GM12891 (cell line): ENCODE measurements around the gene GOT1.

Experiments
- DNase-seq: peaks from one replicate; pipeline ENCODE4 v3.0.0; 2011; ENCODE audit warnings: low spot score; ENCODE audit not compliant: insufficient read length
- FAIRE-seq: peaks from 2 replicates; lab custom pipeline; 2011; peaks lifted over from hg19 to GRCh38; lab: Jason Lieb, UNC
- PAX5 ChIP-seq: IDR thresholded peaks from 2 replicates; pipeline ENCODE4 v1.6.1; 2011; ENCODE audit warnings: low read length, moderate library complexity, mild to moderate bottlenecking; ENCODE audit not compliant: insufficient read depth, severe bottlenecking
- POLR2A ChIP-seq: IDR thresholded peaks from 2 replicates; pipeline ENCODE4 v1.6.1; 2011; ENCODE audit warnings: low read depth, low read length, control low read depth
- POLR2AphosphoS5 ChIP-seq: IDR thresholded peaks from 2 replicates; pipeline ENCODE4 v1.6.1; 2011; ENCODE audit warnings: low read depth, low read length, control low read depth
- POU2F2 ChIP-seq: IDR thresholded peaks from 2 replicates; pipeline ENCODE4 v1.6.1; 2011; ENCODE audit warnings: low read depth, mild to moderate bottlenecking, control low read depth, low read length, moderate library complexity
- SPI1 ChIP-seq: IDR thresholded peaks from 2 replicates; pipeline ENCODE4 v1.6.1; 2011; ENCODE audit warnings: low read depth, low read length, control low read depth
- TAF1 ChIP-seq: IDR thresholded peaks from 2 replicates; pipeline ENCODE4 v1.6.1; 2011; ENCODE audit warnings: low read depth, low read length, control low read depth

Gene GOT1

DNA sequence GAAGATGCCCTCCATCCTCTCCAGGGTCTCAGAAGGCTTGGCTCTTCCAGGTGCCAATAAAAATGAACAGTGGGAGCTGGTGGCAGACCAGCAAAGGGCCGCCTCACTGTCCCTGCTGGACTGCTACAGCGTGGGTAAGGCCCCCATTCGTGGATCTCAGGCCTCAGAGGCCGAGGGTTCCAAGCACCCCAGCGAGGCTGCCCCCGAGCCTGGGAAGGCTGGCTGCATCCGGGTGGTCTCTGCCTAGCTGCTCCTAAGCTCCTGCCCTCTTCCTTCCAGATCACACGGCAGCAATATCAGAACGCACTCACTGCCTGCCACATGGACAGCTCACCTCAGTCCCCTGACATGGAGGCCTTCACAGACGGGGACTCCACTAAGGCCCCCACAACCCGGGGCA lies 42.9 kb downstream of the GOT1 start:
- FAIRE-seq (no peak), DNase-seq (no peak)
- TF ChIP-seq SPI1 = no peak
- no peak for TF ChIP-seq TAF1
- no peak for TF ChIP-seq POLR2A
- TF ChIP-seq PAX5 = no peak
- TF ChIP-seq POU2F2 = no peak
- TF ChIP-seq POLR2AphosphoS5 = no peak

DNA sequence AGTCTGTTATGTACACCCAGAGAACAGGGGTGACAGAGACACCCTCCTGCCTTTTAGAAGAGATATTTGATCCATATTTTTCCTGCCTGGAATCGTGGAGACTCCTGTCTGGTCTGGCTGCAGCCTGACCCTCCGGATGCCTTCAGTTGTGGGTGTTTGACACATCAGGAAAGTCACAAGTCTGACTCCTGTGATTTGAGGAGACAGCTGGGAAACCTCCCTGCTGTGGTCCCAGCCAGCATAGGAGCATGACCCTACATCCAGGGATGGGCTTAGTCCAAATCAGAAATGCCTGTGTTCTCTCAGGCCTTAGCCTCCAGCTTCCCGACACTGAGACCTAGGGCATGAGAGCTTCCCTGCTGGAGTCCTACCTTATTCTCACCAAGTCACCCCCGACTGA lies 43.4 kb downstream of the GOT1 start:
- TF ChIP-seq SPI1 (no peak), POLR2A (no peak), POLR2AphosphoS5 (no peak), PAX5 (no peak), POU2F2 (no peak), TAF1 (no peak)
- FAIRE-seq = no peak
- DNase-seq = no peak

DNA sequence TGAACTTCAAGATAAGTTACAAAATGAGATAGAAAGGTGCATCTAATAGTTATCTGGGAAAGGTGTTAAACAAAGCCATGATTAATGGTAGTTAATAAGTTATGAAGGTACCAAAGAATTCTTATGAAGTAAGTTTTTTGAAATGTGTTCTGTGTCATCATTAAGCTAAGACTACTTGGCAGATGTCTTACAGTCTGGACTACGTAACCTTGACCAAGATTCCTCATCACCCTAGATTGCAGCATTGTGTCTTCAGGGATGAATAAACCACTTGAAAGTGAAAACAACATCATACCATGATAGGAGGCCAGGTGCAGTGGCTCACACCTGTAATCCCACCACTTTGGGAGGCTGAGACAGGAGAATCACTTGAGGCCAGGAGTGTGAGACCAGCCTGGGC lies 48.2 kb downstream of the GOT1 start:
- FAIRE-seq = no peak
- no peak for TF ChIP-seq TAF1
- TF ChIP-seq POLR2A = no peak
- TF ChIP-seq SPI1 = no peak
- TF ChIP-seq POU2F2 = no peak
- TF ChIP-seq PAX5 = no peak
- no peak for TF ChIP-seq POLR2AphosphoS5

DNA sequence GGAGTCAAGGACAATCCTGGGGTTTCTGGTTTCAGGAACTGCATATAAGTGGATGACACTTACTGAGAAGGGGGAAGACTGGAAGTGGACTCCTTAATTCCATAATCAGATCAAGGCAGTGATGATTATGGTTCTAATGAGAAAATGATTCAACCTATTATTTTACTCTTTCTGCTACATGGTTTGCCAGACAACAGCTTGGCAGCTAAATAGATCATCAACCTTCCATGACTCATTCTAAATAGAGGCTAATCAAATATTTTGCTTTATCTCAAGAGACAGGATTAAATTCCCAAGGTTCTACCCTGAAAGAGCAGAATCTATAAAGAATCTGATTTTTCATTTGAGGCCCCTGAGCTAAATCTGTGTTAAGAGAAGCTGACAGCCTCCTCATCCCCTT lies 55.0 kb downstream of the GOT1 start:
- no peak for FAIRE-seq
- TF ChIP-seq PAX5 (no peak), POLR2AphosphoS5 (no peak), SPI1 (no peak), TAF1 (no peak), POU2F2 (no peak), POLR2A (no peak)

More for the DNA sequence above, 48.2 kb downstream of the GOT1 start:
- no peak for DNase-seq

DNA sequence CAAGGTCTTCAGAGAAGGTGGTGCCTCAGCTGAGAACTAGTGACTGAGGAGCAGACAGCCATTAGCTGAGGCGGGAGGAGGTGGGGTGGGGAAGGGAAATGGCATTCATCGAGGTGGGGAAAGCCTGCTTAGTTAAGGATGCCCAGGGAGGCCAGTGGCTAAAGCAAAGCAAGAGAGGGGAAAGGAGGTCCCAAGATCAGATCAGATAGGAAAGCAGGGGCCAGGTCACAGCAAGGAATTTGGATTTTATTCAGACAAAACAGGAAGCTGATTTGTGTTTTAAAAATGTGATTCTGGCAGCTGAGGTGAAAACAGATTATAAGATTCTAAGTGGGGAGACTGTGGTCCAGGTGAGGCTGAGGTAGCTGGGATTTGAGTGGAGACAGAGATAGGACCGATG lies 55.5 kb downstream of the GOT1 start:
- TF ChIP-seq PAX5 (no peak), SPI1 (no peak), TAF1 (no peak), POLR2A (no peak), POU2F2 (no peak), POLR2AphosphoS5 (no peak)
- DNase-seq (no peak), FAIRE-seq (no peak)

More for the DNA sequence above, 55.0 kb downstream of the GOT1 start:
- DNase-seq = no peak

DNA sequence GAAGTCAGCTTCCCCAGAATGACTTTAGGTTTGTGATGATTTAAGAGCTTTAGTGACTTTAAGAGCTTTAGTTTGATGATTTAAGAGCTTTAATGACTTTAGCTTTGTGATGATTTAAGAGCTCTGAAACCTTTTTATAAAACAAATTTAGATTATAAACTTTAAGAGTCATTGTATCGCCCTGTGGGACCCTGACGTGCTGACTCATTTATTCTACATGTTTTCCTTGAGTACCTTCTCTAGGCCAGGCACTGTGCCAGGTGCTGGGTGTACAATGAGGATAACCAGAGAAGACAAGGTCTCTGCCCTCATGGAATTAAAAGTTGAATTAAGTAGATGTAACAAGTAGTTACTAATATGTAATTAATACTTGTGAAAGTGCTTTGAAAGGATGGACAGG lies 55.9 kb downstream of the GOT1 start:
- no peak for DNase-seq
- no peak for FAIRE-seq
- TF ChIP-seq POLR2A = no peak
- no peak for TF ChIP-seq POU2F2
- no peak for TF ChIP-seq SPI1
- no peak for TF ChIP-seq POLR2AphosphoS5

DNA sequence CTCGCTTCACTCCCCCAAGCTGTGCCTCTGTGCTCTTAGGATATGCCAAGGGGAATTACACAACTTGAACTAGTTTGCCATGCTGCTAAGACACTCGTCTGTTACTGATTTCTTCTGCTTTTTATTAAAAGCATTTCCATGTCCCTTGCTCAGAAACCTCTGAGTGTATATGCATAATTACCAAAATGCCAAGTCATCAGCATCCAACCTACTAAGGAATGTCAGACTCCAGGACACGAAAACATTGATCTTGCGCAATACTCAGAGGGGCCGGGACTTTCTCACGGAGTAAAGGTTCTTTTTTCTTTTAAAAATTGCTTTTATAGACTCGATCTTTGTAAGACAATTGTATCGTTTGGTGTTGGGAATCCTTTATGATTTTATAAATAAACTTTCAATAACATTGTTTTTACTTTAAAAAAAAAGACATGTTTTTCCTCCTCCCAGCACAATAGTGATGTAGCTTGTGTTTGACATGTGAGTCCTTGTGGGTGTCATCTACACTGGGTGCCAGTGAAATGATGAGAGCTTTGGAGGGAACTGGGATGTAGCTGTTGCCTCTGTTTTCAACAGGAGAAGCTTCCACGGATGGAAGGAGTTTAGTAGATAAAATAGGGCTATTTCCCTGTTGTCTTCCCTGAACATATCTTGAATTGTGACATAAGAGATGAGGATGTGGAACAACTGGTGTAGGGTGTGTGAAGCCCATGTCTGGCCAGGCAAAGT lies 57.7 kb downstream of the GOT1 start:
- no peak for DNase-seq
- no peak for FAIRE-seq
- TF ChIP-seq POLR2A = no peak

DNA sequence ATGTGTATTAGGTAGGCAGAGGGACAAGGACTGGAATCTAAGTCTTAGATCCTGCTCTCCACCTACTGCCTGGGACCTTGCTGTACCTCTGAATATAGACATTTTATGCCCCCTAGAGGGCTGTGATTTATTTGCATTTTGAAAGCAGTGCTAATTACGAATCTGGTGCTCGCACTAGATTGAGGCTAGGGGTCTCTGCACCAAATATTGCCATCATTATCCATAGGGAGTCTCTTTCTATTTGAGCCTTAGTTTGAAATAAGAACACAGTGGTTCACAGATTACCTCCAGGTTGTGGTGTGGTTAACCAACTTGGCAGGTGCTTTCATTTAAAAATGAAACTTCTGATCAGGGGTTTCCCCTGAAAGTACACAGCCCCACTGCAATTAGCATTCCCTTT lies 59.4 kb downstream of the GOT1 start:
- TF ChIP-seq POLR2AphosphoS5 = no peak
- TF ChIP-seq PAX5 = no peak
- TF ChIP-seq SPI1 = no peak
- TF ChIP-seq TAF1 = no peak
- no peak for TF ChIP-seq POU2F2
- TF ChIP-seq POLR2A = no peak
- no peak for DNase-seq
- peak; percentile 13 for FAIRE-seq

DNA sequence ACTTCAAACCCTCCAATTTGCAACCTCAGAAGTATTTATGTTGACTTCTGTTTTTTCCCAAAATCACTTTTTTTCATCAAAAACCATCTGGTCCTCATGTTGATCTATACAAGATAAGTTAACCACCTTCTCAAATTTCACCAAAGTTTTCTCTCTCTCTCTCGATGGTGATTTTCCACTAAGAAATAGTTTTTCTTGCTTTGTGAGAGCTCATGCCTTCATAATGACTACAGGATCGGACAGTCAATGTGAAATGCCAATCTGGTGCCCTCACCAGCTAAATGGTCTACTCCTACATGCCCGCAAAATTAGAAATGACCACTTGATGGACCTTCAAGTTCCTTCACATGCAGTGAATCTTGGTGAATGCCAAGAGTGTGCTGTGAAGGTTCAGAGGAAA lies 60.9 kb downstream of the GOT1 start:
- TF ChIP-seq POLR2A (no peak), POU2F2 (no peak), SPI1 (no peak), PAX5 (no peak), POLR2AphosphoS5 (no peak), TAF1 (no peak)

DNA sequence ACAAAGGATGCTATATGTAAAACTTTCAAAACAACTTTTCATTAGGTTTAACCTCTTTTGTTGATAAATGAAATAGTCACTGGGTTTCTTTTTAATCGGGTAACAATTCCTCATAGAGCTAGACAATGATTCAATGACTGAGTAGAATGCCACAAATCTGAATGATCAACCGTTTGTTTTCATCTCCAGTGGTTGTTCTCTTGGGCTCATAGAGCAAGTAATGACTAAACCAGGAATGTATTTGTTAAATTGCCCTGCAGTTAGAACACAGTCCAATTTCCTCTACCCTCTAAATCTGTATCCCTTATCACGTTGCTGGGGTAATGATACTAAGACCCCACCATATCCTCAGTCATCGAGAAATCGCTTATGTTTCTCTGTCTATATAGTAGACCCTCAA lies 61.3 kb downstream of the GOT1 start:
- FAIRE-seq = no peak
- DNase-seq = no peak
- TF ChIP-seq TAF1 (no peak), POLR2AphosphoS5 (no peak), POU2F2 (no peak), POLR2A (no peak), PAX5 (no peak), SPI1 (no peak)

More for the DNA sequence above, 60.9 kb downstream of the GOT1 start:
- FAIRE-seq (no peak), DNase-seq (no peak)

DNA sequence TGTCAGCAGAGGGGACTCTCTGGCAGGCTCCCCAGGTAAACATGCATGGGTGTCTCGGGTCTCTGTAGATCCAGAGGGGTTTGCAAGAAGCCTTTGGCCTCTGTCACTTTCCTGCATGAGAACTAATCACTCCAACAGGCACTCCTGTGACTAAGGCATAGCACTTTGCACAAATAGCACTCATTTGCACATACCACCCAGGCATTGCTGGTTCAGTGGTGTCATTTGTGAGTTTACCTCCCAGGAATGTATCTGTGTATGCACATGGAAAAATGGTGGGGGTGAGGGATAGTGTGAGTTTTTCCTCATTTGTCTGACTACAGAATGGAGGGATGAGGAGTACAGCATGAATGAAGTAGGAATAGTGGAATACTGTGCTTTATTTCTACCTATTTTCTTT lies 61.8 kb downstream of the GOT1 start:
- FAIRE-seq = no peak
- TF ChIP-seq POLR2AphosphoS5 (no peak), POU2F2 (no peak), TAF1 (no peak), PAX5 (no peak), SPI1 (no peak)
- DNase-seq = no peak
